BJ (cell line): Measurements from ENCODE around the gene TIMP3. TPM values are rescaled to one million over a fixed set of nuclear protein-coding genes. Genes with fewer than 3 reads are reported as not detected.

ENCODE experiments used
- CTCF ChIA-PET: fragments of 350-600 bp; formaldehyde crosslinking; extraction: SDS; loops from one replicate; lab custom pipeline; 2021; ENCODE audit warnings: antibody characterized with exemption, inconsistent platforms; lab: Yijun Ruan, JAX
- POLR2A ChIA-PET: fragments of 300-600 bp; sonication (Branson Sonifier 250); formaldehyde crosslinking; extraction: SDS; loops from one replicate; lab custom pipeline; 2021; ENCODE audit warnings: antibody characterized with exemption; lab: Charles Lee
- DNase-seq: peaks from one replicate; pipeline ENCODE4 v3.0.0-alpha.2; 2011; ENCODE audit warnings: low read depth
- H3K27me3 ChIP-seq: 2 replicates; pipeline ENCODE4 v1.6.0; 2011; ENCODE audit warnings: low read length; ENCODE audit not compliant: control insufficient read depth, insufficient read depth
- H3K36me3 ChIP-seq: 2 replicates; pipeline ENCODE4 v1.5.1; 2011; ENCODE audit warnings: low read length; ENCODE audit not compliant: control insufficient read depth, insufficient read depth
- H3K4me3 ChIP-seq: 2 replicates; pipeline ENCODE4 v1.5.1; 2011; ENCODE audit warnings: low read depth, mild to moderate bottlenecking, control low read depth, low read length
- CTCF ChIP-seq: IDR thresholded peaks from 2 replicates; pipeline ENCODE4 v1.5.1; 2011; ENCODE audit warnings: low read depth, mild to moderate bottlenecking, control low read depth, inconsistent platforms, low read length, moderate library complexity; ENCODE audit not compliant: insufficient read depth
- polyA plus RNA-seq: library from polyadenylated mRNA; depleted of rRNA; stranded (reverse); fragments of >200 nt; gene quantifications from 2 replicates; pipeline ENCODE4 v1.2.3, GENCODE V29; 2011

The TIMP3 gene
- polyA plus RNA-seq, 1 experiment = 544 TPM

- Histone ChIP-seq H3K27me3 (no peaks in the 10 kb centered on the region), H3K4me3 (no peak overlapping the region), H3K36me3 (peaks cover 50% of the 10 kb centered on the region)
- ChIA-PET POLR2A (no interaction called here), CTCF (no interaction called here)
- DNase-seq = peak; percentile 10
- no peak for TF ChIP-seq CTCF
Observed at GRCh38 chr22:32854351-32854804, 52.9 kb downstream of the TIMP3 start.

GRCh38 chr22:32855045-32855756 is 53.7 kb downstream of the TIMP3 start:
- POLR2A ChIA-PET = no interaction called here
- H3K27me3 ChIP-seq = no peaks in the 10 kb centered on the region
- no peak overlapping the region for H3K4me3 ChIP-seq
- peaks cover 48% of the 10 kb centered on the region for H3K36me3 ChIP-seq
- DNase-seq = no peak
- CTCF ChIA-PET = no interaction called here
- no peak for TF ChIP-seq CTCF

GRCh38 chr22:32858121-32858703 is 56.7 kb downstream of the TIMP3 start:
- no peak overlapping the region for H3K4me3 ChIP-seq
- CTCF ChIA-PET = interaction anchor here (0.7 kb wide), 1 partner anchor 329 kb away, joined by 3 read pairs; no protein-coding TSS in a partner anchor
- H3K36me3 ChIP-seq = peaks cover 43% of the 10 kb centered on the region
- no peak for DNase-seq
- no peak for TF ChIP-seq CTCF
- H3K27me3 ChIP-seq = no peaks in the 10 kb centered on the region
- POLR2A ChIA-PET = no interaction called here

- POLR2A ChIA-PET = no interaction called here
- H3K36me3 ChIP-seq = peaks cover 43% of the 10 kb centered on the region
- no peak for DNase-seq
- H3K27me3 ChIP-seq = no peaks in the 10 kb centered on the region
- H3K4me3 ChIP-seq = no peak overlapping the region
- CTCF ChIA-PET = interaction anchor here (0.7 kb wide), 1 partner anchor 330 kb away, joined by 3 read pairs; no protein-coding TSS in a partner anchor
- TF ChIP-seq CTCF = no peak
Observed at GRCh38 chr22:32858957-32859356, 57.5 kb downstream of the TIMP3 start.

GRCh38 chr22:32859743-32860142 is 58.2 kb downstream of the TIMP3 start:
- H3K36me3 ChIP-seq = peaks cover 39% of the 10 kb centered on the region
- POLR2A ChIA-PET = no interaction called here

More at GRCh38 chr22:32859743-32860142, 58.2 kb downstream of the TIMP3 start:
- Histone ChIP-seq H3K4me3 (no peak overlapping the region), H3K27me3 (no peaks in the 10 kb centered on the region)
- no peak for DNase-seq
- CTCF ChIA-PET = no interaction called here
- no peak for TF ChIP-seq CTCF
